Measurements from ENCODE around the gene TSHZ2. TPM values are rescaled to one million over a fixed set of nuclear protein-coding genes. Genes with fewer than 3 reads are reported as not detected.

Gene TSHZ2
- total RNA-seq, 1 donor = 3.6 TPM

DNA sequence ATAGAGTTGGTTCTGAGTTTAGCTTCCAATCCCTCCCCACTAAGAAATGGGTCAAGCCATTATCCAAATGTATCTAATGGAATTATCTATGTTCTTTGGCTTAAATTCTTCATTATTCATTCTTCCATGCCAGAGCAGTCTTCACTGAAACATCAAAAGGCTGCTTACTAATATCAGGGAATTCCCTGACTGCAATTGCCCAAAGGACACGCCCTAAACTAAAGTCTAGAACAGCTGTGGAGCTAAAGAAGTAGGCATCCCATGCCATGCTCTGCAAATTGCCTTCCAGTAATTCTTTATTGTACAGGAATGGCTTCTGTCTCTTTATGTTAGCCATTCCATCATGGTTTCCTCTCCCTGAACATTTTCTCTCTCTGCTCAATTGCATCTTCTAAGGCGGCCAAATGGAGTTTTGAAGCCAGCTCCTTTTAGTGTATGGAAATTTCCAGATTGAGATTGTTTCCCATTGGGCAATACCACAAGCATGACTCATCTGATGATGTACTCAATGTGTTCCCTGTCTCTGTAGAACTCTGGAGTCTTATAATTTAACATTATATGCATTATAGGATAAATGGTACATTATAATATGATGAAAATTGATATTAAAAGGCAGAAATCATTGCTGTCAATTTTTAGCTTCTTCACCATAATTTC, 28.8 kb upstream of the TSHZ2 start:
- no peak for DNase-seq (ENCODE audit: insufficient read length, low spot score, missing footprints)
- Histone ChIP-seq H4K20me1 (ENCODE audit: insufficient read depth, low read length) (no peaks in the 10 kb centered on the region), H3K27me3 (ENCODE audit: insufficient read depth, low read length) (no peaks in the 10 kb centered on the region), H3K4me3 (ENCODE audit: insufficient read depth, low read length) (no peak overlapping the region), H3K4me2 (ENCODE audit: insufficient read depth, low read length) (no peak overlapping the region), H3K9me3 (ENCODE audit: low read depth, low read length) (no peaks in the 10 kb centered on the region), H3K27ac (ENCODE audit: low read depth, low read length) (no peak overlapping the region), H3K4me1 (ENCODE audit: insufficient read depth, low read length) (no peaks in the 10 kb centered on the region), H2AFZ (ENCODE audit: low read length) (no peak overlapping the region), H3K79me2 (ENCODE audit: insufficient read depth, low read length) (no peaks in the 10 kb centered on the region), H3K36me3 (ENCODE audit: insufficient read depth, low read length) (no peaks in the 10 kb centered on the region)
- TF ChIP-seq, protein P1, sequence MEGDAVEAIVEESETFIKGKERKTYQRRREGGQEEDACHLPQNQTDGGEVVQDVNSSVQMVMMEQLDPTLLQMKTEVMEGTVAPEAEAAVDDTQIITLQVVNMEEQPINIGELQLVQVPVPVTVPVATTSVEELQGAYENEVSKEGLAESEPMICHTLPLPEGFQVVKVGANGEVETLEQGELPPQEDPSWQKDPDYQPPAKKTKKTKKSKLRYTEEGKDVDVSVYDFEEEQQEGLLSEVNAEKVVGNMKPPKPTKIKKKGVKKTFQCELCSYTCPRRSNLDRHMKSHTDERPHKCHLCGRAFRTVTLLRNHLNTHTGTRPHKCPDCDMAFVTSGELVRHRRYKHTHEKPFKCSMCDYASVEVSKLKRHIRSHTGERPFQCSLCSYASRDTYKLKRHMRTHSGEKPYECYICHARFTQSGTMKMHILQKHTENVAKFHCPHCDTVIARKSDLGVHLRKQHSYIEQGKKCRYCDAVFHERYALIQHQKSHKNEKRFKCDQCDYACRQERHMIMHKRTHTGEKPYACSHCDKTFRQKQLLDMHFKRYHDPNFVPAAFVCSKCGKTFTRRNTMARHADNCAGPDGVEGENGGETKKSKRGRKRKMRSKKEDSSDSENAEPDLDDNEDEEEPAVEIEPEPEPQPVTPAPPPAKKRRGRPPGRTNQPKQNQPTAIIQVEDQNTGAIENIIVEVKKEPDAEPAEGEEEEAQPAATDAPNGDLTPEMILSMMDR (IDR thresholded peaks at IDR 0.05; ENCODE audit: extremely low read depth, low read depth, low read length) = no peak

DNA sequence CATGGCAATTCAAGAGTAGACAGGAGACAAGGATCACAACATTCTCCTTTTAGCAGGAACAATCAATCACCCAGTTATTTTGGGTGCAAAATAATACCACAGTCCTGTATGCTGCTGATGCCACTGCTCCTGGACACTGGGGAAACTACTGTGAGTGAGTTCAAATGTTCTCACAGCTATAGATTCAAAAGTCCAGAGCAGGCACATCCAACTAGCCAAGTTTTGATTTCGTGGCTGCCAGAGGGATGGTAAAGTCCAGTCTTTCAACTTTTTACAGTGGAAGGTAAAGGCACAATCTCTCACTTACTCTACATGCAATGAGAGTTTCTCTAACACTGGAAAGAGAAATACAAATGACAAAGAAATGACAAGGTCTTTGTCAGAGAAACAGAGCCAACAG, 26.9 kb upstream of the TSHZ2 start:
- DNase-seq (ENCODE audit: insufficient read length, low spot score, missing footprints) = no peak
- Histone ChIP-seq H3K9me3 (ENCODE audit: low read depth, low read length) (no peaks in the 10 kb centered on the region), H4K20me1 (ENCODE audit: insufficient read depth, low read length) (no peaks in the 10 kb centered on the region), H3K36me3 (ENCODE audit: insufficient read depth, low read length) (no peaks in the 10 kb centered on the region), H3K27ac (ENCODE audit: low read depth, low read length) (no peak overlapping the region), H2AFZ (ENCODE audit: low read length) (no peak overlapping the region), H3K79me2 (ENCODE audit: insufficient read depth, low read length) (no peaks in the 10 kb centered on the region), H3K27me3 (ENCODE audit: insufficient read depth, low read length) (no peaks in the 10 kb centered on the region), H3K4me2 (ENCODE audit: insufficient read depth, low read length) (no peak overlapping the region), H3K4me3 (ENCODE audit: insufficient read depth, low read length) (no peak overlapping the region), H3K4me1 (ENCODE audit: insufficient read depth, low read length) (no peaks in the 10 kb centered on the region)
- TF ChIP-seq, protein P1 (IDR thresholded peaks at IDR 0.05; ENCODE audit: extremely low read depth, low read depth, low read length) = no peak

DNA sequence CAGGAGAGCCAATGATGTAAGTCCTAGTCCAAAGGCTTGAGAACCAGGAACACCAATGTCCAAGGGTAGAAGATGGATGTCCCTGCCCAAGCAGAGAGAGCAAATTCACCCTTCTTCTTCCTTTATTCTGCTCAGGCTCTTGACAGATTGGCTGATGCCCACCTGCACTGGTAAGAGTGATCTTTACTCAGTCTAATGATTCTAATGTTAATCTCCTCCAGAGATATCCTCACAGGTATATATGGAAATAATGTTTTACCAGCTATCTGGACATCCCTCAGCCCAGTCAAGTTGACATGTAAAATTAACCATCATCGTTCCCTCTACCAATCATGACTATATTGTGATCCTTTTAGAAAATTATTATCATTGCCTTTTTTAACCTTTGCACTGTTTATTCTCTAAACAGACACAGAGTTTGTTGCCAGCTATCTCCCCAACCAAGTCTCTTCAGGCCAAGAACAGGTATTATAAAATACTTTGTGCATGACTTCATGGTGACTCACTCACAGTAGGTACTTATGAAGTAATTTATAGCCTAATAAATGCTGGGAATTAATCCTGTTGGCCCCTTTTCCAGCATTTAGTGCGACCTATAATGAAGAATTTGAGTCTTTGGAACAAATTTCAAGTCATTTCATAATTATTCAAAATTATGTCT, 26.2 kb upstream of the TSHZ2 start:
- Histone ChIP-seq H3K9me3 (ENCODE audit: low read depth, low read length) (no peaks in the 10 kb centered on the region), H3K4me1 (ENCODE audit: insufficient read depth, low read length) (no peaks in the 10 kb centered on the region), H3K27ac (ENCODE audit: low read depth, low read length) (no peak overlapping the region), H3K36me3 (ENCODE audit: insufficient read depth, low read length) (no peaks in the 10 kb centered on the region), H3K27me3 (ENCODE audit: insufficient read depth, low read length) (no peaks in the 10 kb centered on the region), H3K4me3 (ENCODE audit: insufficient read depth, low read length) (no peak overlapping the region), H3K79me2 (ENCODE audit: insufficient read depth, low read length) (no peaks in the 10 kb centered on the region), H2AFZ (ENCODE audit: low read length) (no peak overlapping the region), H4K20me1 (ENCODE audit: insufficient read depth, low read length) (no peaks in the 10 kb centered on the region), H3K4me2 (ENCODE audit: insufficient read depth, low read length) (no peak overlapping the region)
- TF ChIP-seq, protein P1 (IDR thresholded peaks at IDR 0.05; ENCODE audit: extremely low read depth, low read depth, low read length) = no peak
- no peak for DNase-seq (ENCODE audit: insufficient read length, low spot score, missing footprints)

DNA sequence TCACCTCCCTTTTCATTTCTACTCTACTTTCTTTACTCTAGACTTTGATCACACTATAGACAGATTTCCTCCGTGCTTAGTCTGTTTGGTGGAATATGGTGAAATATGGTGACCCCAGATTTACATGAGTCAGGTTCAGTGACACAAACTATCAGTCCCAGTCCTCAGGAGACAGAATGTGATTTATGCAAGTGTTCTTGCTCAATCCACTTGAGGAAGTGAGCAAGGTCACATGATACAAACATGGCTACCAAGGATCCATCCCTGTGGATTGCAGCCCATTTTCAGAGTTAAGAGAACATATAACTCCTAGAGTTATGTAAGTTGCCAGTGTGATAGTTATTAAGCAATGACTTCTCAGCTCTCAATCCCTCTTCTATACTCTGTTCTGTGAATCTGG, 23.7 kb upstream of the TSHZ2 start:
- TF ChIP-seq, protein P1 (IDR thresholded peaks at IDR 0.05; ENCODE audit: extremely low read depth, low read depth, low read length) = no peak
- no peak overlapping the region for H2AFZ ChIP-seq (ENCODE audit: low read length)

More for the DNA sequence above, 23.7 kb upstream of the TSHZ2 start:
- Histone ChIP-seq H3K4me3 (ENCODE audit: insufficient read depth, low read length) (no peak overlapping the region), H3K27me3 (ENCODE audit: insufficient read depth, low read length) (no peaks in the 10 kb centered on the region), H3K9me3 (ENCODE audit: low read depth, low read length) (no peaks in the 10 kb centered on the region), H3K79me2 (ENCODE audit: insufficient read depth, low read length) (no peaks in the 10 kb centered on the region), H3K36me3 (ENCODE audit: insufficient read depth, low read length) (no peaks in the 10 kb centered on the region), H4K20me1 (ENCODE audit: insufficient read depth, low read length) (no peaks in the 10 kb centered on the region), H3K4me2 (ENCODE audit: insufficient read depth, low read length) (no peak overlapping the region), H3K27ac (ENCODE audit: low read depth, low read length) (no peak overlapping the region), H3K4me1 (ENCODE audit: insufficient read depth, low read length) (no peaks in the 10 kb centered on the region)
- no peak for DNase-seq (ENCODE audit: insufficient read length, low spot score, missing footprints)
